GM21619 (cell line): ENCODE results near the gene SPOUT1.
"Not testable (repeated sequence)": the region's sequence is repeated elsewhere in the genome, so short reads cannot be mapped to it uniquely, and the experiment has no call there.

Source experiments
- ATAC-seq: cut with Tn5 transposase; IDR thresholded peaks from one replicate; pipeline ENCODE4 v1.9.1; 2021; ENCODE audit not compliant: unreplicated experiment

Gene SPOUT1

GRCh38 chr9:128810873-128811272, 18.7 kb downstream of the SPOUT1 start:
- no peak for ATAC-seq

GRCh38 chr9:128809831-128810230, 19.8 kb downstream of the SPOUT1 start:
- no peak for ATAC-seq

- ATAC-seq = no peak
These were observed 20.5 kb downstream of the SPOUT1 start for GRCh38 chr9:128809036-128809599.

GRCh38 chr9:128808543-128808942, 21.1 kb downstream of the SPOUT1 start:
- no peak for ATAC-seq

GRCh38 chr9:128807827-128808226, 21.8 kb downstream of the SPOUT1 start:
- no peak for ATAC-seq

GRCh38 chr9:128805661-128806060, 23.9 kb downstream of the SPOUT1 start:
- no peak for ATAC-seq

- no peak for ATAC-seq
These were observed 27.1 kb downstream of the SPOUT1 start for GRCh38 chr9:128802482-128802881.

GRCh38 chr9:128800061-128800460, 29.5 kb downstream of the SPOUT1 start:
- no peak for ATAC-seq

GRCh38 chr9:128798896-128799295, 30.7 kb downstream of the SPOUT1 start:
- no peak for ATAC-seq

GRCh38 chr9:128794961-128795360, 34.6 kb downstream of the SPOUT1 start:
- not testable (repeated sequence) for ATAC-seq

GRCh38 chr9:128792978-128793686, 36.5 kb downstream of the SPOUT1 start:
- ATAC-seq = no peak

GRCh38 chr9:128792134-128792533, 37.5 kb downstream of the SPOUT1 start:
- no peak for ATAC-seq

GRCh38 chr9:128790536-128790935, 39.1 kb downstream of the SPOUT1 start:
- no peak for ATAC-seq

GRCh38 chr9:128788445-128788844, 41.1 kb downstream of the SPOUT1 start:
- ATAC-seq = no peak

- ATAC-seq = no peak
These were observed 41.9 kb downstream of the SPOUT1 start for GRCh38 chr9:128787659-128788058.

GRCh38 chr9:128786681-128787601, 42.7 kb downstream of the SPOUT1 start, which contains the start of gene TBC1D13:
TSS of gene TBC1D13 (plus strand) at chr9:128787253. CDS start at chr9:128787354, 101 bp downstream.
- ATAC-seq = peak; percentile 83

- no peak for ATAC-seq
These were observed 44.2 kb downstream of the SPOUT1 start for GRCh38 chr9:128785427-128785826.

- no peak for ATAC-seq
These were observed 46.9 kb downstream of the SPOUT1 start for GRCh38 chr9:128782669-128783068.

GRCh38 chr9:128781187-128782070, 48.2 kb downstream of the SPOUT1 start:
- no peak for ATAC-seq

GRCh38 chr9:128780093-128780492, 49.5 kb downstream of the SPOUT1 start:
- ATAC-seq = not testable (repeated sequence)

GRCh38 chr9:128774804-128775203, 54.8 kb downstream of the SPOUT1 start:
- no peak for ATAC-seq
